HEK293T (cell line): Measurements from ENCODE around the gene IRF2BPL.
A peak's percentile ranks its signal among the peaks of the same experiment; 100 is the strongest.

Experiments used
- CTCF ChIA-PET: fragments of 350-600 bp; formaldehyde crosslinking; extraction: SDS; loops from one replicate; lab custom pipeline; 2021; ENCODE audit warnings: antibody characterized with exemption, inconsistent platforms; lab: Yijun Ruan, JAX
- POLR2A ChIA-PET: fragments of 350-600 bp; formaldehyde crosslinking; extraction: SDS; loops from one replicate; lab custom pipeline; 2020; ENCODE audit warnings: antibody characterized with exemption, inconsistent platforms; lab: Yijun Ruan, JAX
- DNase-seq: peaks from one replicate; pipeline ENCODE4 v3.0.0; 2012; ENCODE audit warnings: mixed read lengths; ENCODE audit errors: extremely low spot score
- ARNT ChIP-seq: fragments of 450-650 bp; IDR thresholded peaks from 2 replicates; pipeline ENCODE4 v1.6.1; 2017; ENCODE audit warnings: mild to moderate bottlenecking
- BHLHE40 ChIP-seq: fragments of 450-650 bp; IDR thresholded peaks from 2 replicates; pipeline ENCODE4 v1.6.1; 2016; ENCODE audit warnings: mild to moderate bottlenecking, moderate library complexity, borderline replicate concordance
- CTBP1 ChIP-seq: fragments of 450-650 bp; IDR thresholded peaks from 2 replicates; pipeline ENCODE4 v1.6.1; 2016; ENCODE audit warnings: borderline replicate concordance
- ELF4 ChIP-seq: fragments of 450-650 bp; IDR thresholded peaks from 2 replicates; pipeline ENCODE4 v1.6.1; 2017; ENCODE audit warnings: antibody characterized with exemption
- FOXA1 ChIP-seq: fragments of 450-650 bp; IDR thresholded peaks from 2 replicates; pipeline ENCODE4 v1.6.1; 2016; ENCODE audit warnings: mild to moderate bottlenecking
- FOXK2 ChIP-seq: fragments of 450-650 bp; IDR thresholded peaks from 2 replicates; pipeline ENCODE4 v1.6.1; 2016; ENCODE audit warnings: mild to moderate bottlenecking
- FOXM1 ChIP-seq: fragments of 450-650 bp; IDR thresholded peaks from 2 replicates; pipeline ENCODE4 v1.6.1; 2017; ENCODE audit warnings: mild to moderate bottlenecking, borderline replicate concordance
- HDGF ChIP-seq: fragments of 450-650 bp; IDR thresholded peaks from 2 replicates; pipeline ENCODE4 v1.6.1; 2017; ENCODE audit warnings: antibody characterized with exemption, borderline replicate concordance
- L3MBTL2 ChIP-seq: fragments of 450-650 bp; conservative IDR thresholded peaks from 2 replicates; pipeline ENCODE4 v1.6.1; 2016; ENCODE audit warnings: mild to moderate bottlenecking
- LEF1 ChIP-seq: fragments of 450-650 bp; IDR thresholded peaks from 2 replicates; pipeline ENCODE4 v1.6.1; 2017; ENCODE audit warnings: mild to moderate bottlenecking, borderline replicate concordance
- NFRKB ChIP-seq: fragments of 450-650 bp; IDR thresholded peaks from 2 replicates; pipeline ENCODE4 v1.6.1; 2016; ENCODE audit warnings: mild to moderate bottlenecking, moderate library complexity
- PKNOX1 ChIP-seq: fragments of 450-650 bp; IDR thresholded peaks from 2 replicates; pipeline ENCODE4 v1.6.1; 2016
- SP1 ChIP-seq: fragments of 450-650 bp; IDR thresholded peaks from 2 replicates; pipeline ENCODE4 v1.6.1; 2017
- SUZ12 ChIP-seq: fragments of 450-650 bp; IDR thresholded peaks from 2 replicates; pipeline ENCODE4 v1.6.1; 2016; ENCODE audit warnings: mild to moderate bottlenecking
- TARDBP ChIP-seq: fragments of 450-650 bp; IDR thresholded peaks from 2 replicates; pipeline ENCODE4 v1.6.1; 2016
- ZNF384 ChIP-seq: fragments of 450-650 bp; IDR thresholded peaks from 2 replicates; pipeline ENCODE4 v1.6.1; 2016

Gene IRF2BPL

DNA sequence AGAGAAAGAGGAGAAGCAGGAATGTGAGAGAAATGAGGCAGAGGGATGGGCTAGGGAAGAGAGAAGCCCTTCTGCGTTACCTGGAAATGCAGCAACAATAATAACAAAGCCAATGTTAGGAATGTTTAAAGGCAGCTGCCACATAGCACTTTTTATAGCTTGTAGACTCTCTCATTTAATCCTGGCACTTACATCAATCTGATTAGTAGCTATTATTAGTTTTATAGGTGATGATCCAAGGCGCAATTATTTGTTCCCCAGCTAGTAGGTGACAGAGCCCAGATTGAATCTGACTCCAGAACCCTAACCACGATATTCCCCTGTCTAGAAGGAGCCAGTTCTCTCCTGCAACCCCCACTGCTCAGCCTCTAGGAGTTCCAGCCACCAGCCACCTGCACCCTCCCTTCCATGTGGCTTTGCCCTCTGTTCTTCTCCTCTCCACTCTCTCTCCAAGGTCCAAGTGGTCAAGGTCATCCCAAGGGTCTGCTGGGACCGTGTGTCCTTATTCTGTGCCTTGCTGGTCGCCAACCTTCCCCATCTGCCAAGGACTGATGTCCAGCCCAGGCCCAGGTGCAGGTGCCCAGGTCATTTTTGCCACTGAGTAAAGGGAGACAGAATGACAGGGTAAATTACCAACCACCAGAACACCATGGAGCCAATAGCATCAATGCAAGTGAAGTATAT lies 40.2 kb upstream of the IRF2BPL start:
- POLR2A ChIA-PET: interaction anchor here (1.0 kb wide), 1 partner anchor 44 kb away, joined by 3 read pairs; no protein-coding TSS in a partner anchor
- CTCF ChIA-PET: interaction anchor here (0.6 to 6.7 kb wide), 14 partner anchors 8 to 195 kb away, joined by 3 to 177 read pairs (median 3); partner anchors contain the start of gene CIPC
- no peak for DNase-seq
- TF ChIP-seq ARNT (no peak), ZNF384 (no peak), TARDBP (no peak), PKNOX1 (no peak), SUZ12 (no peak), LEF1 (no peak), BHLHE40 (no peak), HDGF (no peak), FOXA1 (no peak), L3MBTL2 (no peak), SP1 (no peak), FOXK2 (no peak), ELF4 (no peak), FOXM1 (no peak), NFRKB (no peak), CTBP1 (no peak)

GRCh38 chr14:77067632-77068516 lies 39.4 kb upstream of the IRF2BPL start:
- TF ChIP-seq SP1: no peak
- no peak for TF ChIP-seq ARNT
- TF ChIP-seq BHLHE40: no peak
- TF ChIP-seq CTBP1: no peak
- no peak for TF ChIP-seq HDGF
- no peak for TF ChIP-seq PKNOX1
- no peak for TF ChIP-seq ZNF384
- no peak for TF ChIP-seq NFRKB
- TF ChIP-seq LEF1: no peak
- no peak for TF ChIP-seq FOXK2
- TF ChIP-seq FOXA1: no peak
- no peak for TF ChIP-seq TARDBP
- TF ChIP-seq L3MBTL2: no peak
- TF ChIP-seq SUZ12: no peak
- no peak for TF ChIP-seq ELF4
- TF ChIP-seq FOXM1: no peak
- DNase-seq: peak; percentile 76
- ChIA-PET CTCF (interaction anchor here (0.7 to 6.7 kb wide), 9 partner anchors 9 to 194 kb away, joined by 3 to 177 read pairs (median 4); no protein-coding TSS in a partner anchor), POLR2A (interaction anchor here (1.0 kb wide), 1 partner anchor 43 kb away, joined by 3 read pairs; no protein-coding TSS in a partner anchor)

DNA sequence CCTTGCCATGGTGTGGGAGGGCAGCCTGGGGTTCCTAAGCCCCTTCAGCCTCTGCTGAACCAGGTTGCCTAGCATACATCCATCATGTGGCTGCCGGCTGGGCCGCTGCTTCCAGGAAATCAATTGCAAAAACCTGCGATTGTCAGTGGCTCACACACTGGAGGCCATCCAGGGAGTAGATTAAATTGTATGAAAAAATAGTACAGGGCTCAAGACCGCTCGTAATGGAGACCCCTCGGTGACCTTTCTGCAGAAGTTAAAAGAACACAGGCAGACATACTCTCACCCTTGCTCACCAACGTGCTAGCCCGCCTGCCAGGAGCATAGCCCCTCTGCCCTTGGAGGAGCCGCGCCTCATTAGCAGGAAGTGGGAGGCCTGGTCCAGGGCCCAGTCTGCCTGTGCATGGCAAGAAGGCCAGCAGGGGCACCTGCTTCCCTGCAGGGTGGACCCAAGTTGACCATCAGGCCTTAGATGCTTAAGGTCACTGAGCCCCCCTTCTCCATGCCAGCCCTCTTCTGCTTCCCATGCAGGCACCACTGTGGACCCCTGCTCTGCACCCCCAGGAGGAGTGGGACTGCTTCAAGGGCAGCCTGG lies 38.2 kb upstream of the IRF2BPL start:
- ChIA-PET CTCF (interaction anchor here (0.8 to 6.7 kb wide), 3 partner anchors 154 to 193 kb away, joined by 5 to 177 read pairs (median 30); no protein-coding TSS in a partner anchor), POLR2A (no interaction called here)
- TF ChIP-seq FOXA1 (no peak), ZNF384 (no peak), ARNT (no peak), CTBP1 (no peak), BHLHE40 (no peak), PKNOX1 (no peak), L3MBTL2 (no peak), TARDBP (no peak), LEF1 (no peak)
- DNase-seq: no peak

GRCh38 chr14:77065851-77066577 lies 37.5 kb upstream of the IRF2BPL start:
- CTCF ChIA-PET: interaction anchor here (0.8 to 4.9 kb wide), 2 partner anchors 153 to 190 kb away, joined by 5 to 30 read pairs; no protein-coding TSS in a partner anchor
- DNase-seq: no peak
- POLR2A ChIA-PET: no interaction called here
- TF ChIP-seq SP1 (no peak), NFRKB (no peak), ZNF384 (no peak)

- DNase-seq: no peak
- TF ChIP-seq LEF1: no peak
- no peak for TF ChIP-seq SP1
- TF ChIP-seq SUZ12: no peak
- ChIA-PET CTCF (interaction anchor here (0.6 to 4.9 kb wide), 4 partner anchors 105 to 189 kb away, joined by 3 to 30 read pairs (median 4); no protein-coding TSS in a partner anchor), POLR2A (no interaction called here)
Observed at GRCh38 chr14:77064521-77065178, 36.1 kb upstream of the IRF2BPL start.
